Esophagus mucosa (tissue), 1 donor: ENCODE results near the gene SPARCL1. TPM values are rescaled to one million over a fixed set of nuclear protein-coding genes. Genes with fewer than 3 reads are reported as not detected.
"Not testable (repeated sequence)": the region's sequence is repeated elsewhere in the genome, so short reads cannot be mapped to it uniquely, and the experiment has no call there.

ENCODE experiments used
- ATAC-seq: fragments of 200-7000 bp; cut with Tn5 transposase; one replicate; pipeline ENCODE4 v1.9.1; 2020
- total RNA-seq: library from RNA; stranded (reverse); gene quantifications from one replicate; pipeline ENCODE4 v1.2.4, GENCODE V29; 2023
- donor health status: DM: yes; HTN: yes; CAD: no.

The SPARCL1 gene, protein sequence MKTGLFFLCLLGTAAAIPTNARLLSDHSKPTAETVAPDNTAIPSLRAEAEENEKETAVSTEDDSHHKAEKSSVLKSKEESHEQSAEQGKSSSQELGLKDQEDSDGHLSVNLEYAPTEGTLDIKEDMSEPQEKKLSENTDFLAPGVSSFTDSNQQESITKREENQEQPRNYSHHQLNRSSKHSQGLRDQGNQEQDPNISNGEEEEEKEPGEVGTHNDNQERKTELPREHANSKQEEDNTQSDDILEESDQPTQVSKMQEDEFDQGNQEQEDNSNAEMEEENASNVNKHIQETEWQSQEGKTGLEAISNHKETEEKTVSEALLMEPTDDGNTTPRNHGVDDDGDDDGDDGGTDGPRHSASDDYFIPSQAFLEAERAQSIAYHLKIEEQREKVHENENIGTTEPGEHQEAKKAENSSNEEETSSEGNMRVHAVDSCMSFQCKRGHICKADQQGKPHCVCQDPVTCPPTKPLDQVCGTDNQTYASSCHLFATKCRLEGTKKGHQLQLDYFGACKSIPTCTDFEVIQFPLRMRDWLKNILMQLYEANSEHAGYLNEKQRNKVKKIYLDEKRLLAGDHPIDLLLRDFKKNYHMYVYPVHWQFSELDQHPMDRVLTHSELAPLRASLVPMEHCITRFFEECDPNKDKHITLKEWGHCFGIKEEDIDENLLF
- 31.0 TPM for total RNA-seq

DNA sequence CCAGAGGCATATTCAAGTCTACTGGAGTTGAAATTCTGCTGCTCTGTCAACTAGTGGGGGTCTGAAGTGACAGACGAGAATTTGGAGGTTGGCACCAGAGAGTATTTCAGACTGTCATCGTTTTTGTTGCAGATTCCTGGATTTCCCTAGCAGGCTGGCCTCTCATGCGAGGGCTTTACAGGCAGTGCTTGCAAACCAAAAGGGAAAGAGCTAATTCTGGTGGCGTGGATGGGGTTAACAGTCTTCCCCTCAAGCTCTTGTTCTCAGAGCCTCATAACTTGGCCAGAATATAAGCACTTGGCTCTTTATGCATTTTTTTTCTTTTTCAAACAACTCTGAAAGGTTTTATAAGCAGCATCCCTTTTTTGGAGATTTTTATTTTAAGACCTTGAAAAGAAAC, at the start of gene SPARCL1:
Gene SPARCL1 (minus strand): TSS at position 190 of the 400 bp plus-strand sequence. CDS start 29,802 bp downstream, outside the sequence.
- ATAC-seq: no peak

DNA sequence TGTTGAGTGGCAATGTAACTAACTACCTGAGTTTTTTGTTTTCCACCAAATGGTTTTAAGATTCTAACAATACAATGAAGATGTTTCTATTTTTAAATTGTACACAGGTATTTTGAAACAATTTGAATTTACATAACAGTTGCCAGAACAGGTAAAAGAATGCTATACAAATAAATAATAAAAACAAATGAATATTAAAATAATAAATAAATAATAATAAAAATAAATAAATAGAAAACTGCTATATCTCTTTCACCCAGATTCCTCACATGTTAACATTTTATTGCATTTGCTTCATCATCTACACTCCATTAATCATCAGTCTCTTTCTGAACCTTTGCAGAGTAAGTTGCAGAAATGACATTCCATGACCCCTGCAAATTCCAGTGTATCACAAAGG, 46.8 kb upstream of the SPARCL1 start:
- ATAC-seq: no peak

DNA sequence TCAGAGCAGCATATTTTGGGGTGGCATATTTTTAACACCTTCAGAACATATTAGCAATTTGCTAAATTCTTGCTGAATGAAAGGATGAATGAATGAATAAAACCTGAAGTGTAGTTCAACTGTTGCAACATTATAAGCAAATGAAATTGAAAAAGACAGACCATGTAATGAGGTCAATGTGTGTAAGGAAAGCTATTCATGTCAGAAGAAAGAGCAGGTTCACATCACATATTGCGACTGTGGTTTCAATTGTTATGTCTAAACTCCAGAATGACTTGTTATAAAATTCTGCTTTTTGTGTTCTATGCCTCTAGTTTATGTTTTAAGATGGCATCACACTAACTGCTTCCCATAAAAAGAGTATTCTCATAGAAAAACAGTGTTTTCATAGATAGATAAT, 46.2 kb upstream of the SPARCL1 start:
- no peak for ATAC-seq

DNA sequence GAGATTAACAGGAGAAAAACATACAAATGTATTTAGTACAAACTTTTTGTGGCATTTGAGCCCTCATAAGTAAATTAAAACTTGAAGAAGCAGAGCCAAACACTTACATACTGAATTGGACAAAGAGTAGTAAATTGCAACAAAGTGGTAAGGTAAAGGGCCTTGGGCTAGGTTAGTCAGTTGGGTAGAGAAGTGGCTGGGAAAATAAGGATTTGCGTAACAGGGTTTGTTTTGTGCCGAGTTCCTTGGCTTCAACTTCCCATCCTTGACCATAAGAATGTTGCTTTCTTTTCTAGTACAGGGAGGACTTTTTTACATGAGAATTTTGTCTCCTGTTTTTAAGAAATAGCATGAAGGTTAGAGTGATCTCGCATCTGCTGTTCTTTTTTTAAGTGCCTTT, 45.8 kb upstream of the SPARCL1 start:
- ATAC-seq: peak; percentile 48

DNA sequence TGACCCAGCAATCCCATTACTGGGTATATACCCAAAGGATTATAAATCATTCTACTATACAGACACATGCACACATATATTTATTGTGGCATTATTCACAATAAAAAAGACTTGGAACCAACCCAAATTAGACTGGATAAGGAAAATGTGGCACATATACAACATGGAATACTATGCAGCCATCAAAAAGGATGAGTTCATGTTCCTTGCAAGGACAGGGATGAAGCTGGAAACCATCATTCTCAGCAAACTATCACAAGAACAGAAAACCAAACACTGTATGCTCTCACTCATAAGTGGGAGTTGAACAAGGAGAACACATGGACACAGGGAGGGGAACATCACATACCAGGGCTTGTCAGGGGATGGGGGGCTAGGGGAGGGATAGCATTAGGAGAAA, 45.2 kb upstream of the SPARCL1 start:
- not testable (repeated sequence) for ATAC-seq

DNA sequence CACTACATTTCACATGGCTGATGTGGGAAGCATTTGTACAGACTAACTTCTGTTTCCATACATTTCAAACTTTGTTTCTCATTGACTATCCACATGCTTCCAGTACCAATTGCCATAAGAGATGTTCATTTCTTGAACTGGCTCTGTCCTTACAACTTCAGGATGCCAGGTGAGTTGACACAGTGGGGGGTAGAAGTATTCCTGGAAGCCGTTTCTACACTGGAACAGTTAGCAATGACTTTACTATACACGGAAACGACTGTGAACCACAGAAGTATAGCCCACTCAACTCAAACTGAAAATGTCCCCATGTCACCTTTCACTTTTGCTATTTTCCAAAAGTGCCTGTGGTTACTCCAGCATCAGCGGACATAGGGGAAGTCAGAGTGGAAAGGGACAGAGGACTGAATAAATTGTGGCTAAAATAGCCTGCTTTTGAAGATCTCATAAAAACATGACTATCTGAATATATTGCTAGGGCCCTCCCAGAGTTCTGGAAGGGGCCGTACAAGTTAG, 41.2 kb upstream of the SPARCL1 start:
- no peak for ATAC-seq

DNA sequence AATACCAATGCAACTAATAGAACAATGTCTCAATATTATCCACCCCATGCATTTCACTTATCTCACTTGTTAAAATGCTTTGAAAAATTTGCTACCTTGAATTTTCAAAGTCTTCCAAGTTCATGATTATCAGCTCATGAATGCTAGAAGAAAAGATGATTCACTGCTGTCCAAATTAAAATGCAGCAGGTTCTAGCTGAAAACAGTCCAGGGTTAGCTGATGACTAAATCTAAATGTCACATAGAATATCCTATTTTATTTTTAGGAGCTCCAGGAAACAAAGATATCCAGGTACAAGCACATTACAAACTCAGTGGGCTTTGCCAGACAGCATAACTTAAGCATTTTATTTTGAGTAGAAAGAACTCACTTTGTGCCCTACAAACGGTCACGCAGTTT, 38.0 kb upstream of the SPARCL1 start:
- no peak for ATAC-seq

DNA sequence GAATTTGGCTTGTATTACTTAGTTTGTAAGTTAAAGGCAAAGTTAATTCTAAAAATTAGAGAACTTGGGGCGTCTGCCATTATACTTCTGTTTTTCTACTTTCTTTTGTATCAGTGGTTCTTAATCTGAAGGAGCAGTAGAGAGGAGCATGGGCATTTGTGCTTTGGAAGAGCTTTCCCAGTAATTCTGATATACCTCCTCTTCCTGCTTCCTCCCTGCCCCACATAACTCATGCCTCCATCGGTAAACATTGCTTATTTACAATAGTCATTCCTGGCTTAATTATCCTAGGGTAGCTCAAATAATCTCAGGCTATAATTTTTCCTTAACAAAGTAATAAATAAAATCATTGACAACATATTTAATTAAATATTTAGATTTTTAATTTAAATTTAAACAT, 37.1 kb upstream of the SPARCL1 start:
- ATAC-seq: no peak

DNA sequence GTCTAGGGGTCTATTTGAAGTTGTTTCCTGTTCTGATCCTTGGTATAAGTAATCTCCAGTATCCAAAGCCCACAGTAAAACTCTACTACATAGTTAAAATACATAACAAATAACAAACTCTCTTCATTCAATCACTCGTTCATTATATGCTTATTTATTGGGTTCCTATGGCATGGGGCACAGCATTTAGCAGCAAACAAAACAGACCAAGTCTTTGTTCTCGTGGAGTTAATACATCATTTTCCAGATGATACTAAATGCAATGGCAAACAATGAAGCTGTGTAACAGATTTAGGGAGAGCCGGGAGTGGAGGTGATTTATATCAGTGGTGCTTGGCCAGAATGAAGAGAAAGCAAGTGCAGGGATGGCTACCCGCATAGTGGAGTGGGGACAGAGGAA, 36.6 kb upstream of the SPARCL1 start:
- no peak for ATAC-seq

DNA sequence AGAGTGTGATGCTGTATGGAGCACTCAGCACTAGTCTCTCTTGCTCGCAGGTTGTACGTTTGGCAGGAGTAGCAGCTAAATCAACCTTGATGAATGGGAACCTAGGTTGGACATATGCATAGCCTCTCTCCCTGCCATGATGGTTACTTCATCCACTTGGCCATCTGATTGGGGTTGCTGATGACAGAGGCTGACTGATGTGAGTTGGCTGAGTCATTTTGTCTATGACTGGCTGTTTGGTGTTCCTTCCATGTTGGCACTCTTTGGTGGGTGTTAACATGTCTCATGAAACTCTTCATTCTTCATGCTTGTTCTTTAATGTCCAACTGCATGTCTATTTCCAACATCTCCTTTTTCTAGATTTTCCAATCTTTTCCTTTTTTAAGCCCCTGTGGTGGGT, 31.6 kb upstream of the SPARCL1 start:
- ATAC-seq: no peak

DNA sequence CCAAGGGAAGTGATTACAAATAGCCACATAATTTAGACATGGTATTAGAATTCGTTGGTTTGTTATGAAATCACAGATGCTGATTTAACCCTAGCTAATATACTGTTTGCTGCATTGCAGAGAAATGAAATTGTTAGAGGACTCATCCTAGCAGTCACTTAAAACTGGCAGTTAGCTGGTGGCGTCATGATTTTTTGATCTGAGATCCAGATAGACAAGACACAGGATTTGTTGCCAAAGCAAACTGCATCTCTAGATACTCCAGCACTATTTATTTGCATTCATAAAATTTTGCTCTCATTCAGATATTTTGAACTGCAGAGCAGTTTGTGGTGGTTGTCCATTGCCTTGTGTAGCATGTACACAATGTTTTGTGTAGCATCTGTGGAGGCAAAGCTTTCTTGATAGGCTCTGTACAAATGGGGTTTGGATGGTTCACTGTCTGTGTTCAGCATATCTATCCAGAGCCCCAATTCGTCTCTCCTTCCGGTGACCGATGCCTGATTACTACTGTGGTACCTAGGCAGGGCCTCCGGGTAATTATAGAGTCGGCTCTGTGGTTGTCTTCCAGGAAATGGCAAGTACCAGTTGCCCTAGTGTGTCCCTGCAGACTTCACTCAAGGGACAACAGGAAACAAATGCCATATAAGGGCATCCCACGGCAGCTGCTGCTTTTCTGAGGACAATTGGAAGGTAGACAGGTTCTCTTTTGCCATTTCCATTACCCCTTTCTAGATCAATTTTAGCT, 30.1 kb upstream of the SPARCL1 start:
- no peak for ATAC-seq

DNA sequence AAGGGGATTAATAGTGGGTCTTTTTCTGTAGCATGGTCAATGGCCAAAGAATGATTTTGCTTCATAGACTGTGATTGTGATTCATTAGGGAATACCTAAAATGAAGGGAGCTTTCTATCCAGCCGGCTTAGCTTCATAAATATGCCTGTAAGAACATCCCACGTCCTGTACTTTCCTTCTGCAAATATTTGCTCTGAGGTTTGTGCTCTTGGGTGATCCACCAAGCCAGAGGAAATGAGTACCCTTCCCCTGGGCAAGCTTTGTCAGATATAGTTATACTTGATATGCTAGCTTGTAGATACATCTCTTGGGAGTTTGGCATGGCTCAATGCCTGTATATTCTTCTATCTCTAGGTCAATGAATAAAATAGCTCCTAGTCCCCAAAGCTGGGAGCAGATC, 28.2 kb upstream of the SPARCL1 start:
- no peak for ATAC-seq

DNA sequence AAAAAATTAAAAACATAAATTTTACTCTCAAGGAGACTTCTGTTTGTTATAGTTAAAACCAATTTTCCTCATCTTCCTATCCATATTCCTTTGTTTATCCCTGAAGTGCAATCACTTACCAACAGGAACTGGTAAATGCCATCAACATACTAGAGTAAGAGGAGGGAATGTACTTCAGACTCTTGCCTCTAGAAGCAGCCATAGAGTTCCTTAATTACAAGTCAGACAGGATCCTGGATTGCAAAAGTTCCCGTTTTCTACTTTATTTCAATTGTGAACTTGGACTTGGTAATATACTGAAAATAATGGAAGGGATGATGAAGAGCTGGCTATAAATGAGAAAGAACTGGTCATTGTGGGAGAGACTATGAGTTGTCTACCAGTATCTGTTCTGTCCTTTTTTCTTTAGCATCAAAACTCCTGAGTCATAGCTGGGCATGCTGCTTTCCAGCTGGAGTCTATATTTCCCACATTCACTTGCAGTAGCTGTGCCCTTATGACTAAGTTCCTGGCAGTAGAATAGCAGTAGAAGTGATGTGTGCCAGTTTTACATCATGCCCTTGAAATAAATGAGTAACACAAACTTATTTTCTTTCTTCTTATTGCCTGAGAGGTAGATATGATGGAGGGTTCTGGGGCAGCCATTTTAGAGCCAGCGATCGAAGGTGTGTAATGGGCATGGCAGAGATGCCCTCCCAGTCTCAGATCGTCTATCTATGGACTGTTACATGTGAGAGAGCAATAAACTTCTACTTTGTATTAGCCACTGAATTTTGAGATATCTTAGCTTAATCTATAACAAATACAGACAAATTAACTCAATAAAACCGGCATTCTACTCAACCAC, 26.8 kb upstream of the SPARCL1 start:
- ATAC-seq: peak; percentile 97

DNA sequence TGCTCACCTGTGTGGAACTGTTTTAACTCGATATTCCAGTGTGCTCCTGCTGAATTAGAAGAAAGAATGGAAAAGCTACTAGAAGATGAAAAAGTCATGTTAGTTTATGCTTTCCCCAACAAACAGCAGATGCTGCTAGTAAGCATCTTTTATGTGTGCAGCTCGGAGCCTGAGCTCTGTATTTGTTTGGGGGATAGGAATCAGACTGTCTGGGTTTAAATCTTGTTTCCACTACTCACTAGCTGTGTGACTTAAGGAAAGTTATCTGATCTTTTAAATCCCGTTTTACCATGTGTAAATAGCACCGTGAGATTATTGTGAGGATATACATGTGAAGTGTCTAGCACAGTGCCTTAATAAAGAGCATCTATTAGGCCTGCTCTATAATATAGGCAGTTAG, 24.0 kb upstream of the SPARCL1 start:
- ATAC-seq: no peak

DNA sequence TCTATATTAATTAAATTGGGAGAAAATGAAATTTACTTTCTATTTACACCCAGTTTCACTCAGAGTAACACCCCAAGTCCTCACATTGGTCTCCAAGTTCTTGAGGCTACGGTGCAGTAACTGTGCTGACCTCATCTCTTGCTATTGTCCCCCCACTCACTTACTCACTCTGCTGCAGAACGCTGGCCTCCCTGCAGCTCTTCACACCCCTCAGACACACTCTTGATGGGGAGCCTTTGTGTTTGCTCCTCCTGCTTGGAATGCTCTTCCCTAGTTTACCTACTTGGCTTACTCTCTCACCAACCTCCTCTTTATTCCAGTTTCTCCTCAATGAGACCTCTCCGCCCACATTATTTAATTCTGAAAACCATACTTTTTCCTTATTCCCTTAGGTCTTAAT, 22.2 kb upstream of the SPARCL1 start:
- ATAC-seq: no peak

DNA sequence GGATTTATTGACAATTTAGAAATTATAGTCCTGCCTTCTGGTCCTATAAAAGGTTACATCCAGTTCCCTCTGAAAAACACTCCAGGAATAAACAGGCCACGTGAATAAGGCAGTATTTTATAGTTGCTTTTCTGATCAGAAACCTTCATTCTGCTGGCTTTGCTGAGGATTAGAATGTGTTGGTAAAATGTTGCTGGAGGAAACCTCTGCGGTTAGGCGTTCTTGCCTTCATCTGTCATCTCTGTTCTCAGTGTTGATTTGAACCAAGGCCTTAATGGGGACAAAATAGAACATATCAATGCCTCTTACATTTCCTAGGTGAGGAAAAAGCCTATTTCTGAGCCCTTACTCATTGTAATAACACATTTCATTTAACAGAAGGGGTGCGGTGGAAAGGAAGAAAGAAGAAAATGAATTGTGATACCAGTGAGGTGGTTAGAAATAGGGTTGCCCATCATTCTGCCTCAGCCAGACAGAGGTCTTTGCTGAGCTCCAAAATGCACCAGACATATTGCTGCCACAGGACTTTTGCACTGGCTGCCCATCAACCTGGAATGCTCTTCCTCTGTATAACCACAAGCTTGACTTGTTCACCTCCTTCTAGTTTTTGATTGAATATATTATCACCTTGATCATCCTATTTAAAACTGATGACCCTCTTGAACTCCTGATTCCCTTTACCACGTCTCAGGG, 18.0 kb upstream of the SPARCL1 start:
- ATAC-seq: no peak

DNA sequence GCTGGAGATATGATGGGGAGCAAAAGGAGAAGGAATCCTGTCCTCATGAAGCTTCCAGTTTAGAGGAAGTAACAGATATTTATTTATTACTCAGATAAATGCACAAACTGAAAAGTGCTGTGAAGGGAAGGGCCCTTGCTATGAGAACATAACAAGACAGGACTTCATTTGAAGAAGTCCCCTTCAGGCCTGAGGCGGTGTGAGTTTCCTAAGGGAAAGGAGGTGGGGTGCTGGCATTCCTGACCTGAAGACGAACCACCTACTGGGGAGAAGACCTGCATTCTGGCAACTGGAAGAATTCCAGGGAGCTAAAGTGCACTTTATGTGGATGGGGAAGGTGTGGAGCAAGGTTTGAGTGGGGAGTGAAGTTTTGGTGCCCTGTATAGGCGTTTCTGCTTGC, 15.9 kb upstream of the SPARCL1 start:
- ATAC-seq: no peak

DNA sequence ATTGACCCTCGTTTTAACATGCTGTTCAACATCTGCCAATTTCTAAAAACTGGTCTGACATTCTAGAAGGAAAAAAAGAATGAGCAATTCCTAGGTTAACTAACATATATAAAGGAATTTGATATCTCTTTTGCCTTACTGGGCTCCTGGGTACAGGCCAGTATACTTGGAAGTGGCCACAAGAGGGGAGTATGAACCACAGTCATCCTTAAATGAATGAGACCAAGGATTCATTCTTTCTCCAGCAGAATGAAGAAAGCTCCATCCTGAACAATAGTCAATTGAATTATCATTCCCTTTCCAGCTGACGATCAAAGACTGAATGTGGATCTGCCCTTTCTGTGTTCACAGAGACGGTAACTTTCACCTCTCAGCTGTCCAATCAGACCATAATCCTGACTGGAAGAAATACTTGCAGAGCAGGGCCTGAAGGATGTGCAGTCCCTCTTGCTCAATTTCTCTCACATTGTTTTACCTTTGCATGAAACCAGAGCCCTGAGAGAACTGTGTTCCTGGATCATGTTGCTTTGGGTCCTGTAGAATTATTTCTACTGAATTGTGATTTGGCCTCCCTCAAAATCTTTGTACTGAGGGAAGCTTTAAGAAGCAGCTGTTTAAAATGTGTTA, 14.8 kb upstream of the SPARCL1 start:
- peak; percentile 66 for ATAC-seq

DNA sequence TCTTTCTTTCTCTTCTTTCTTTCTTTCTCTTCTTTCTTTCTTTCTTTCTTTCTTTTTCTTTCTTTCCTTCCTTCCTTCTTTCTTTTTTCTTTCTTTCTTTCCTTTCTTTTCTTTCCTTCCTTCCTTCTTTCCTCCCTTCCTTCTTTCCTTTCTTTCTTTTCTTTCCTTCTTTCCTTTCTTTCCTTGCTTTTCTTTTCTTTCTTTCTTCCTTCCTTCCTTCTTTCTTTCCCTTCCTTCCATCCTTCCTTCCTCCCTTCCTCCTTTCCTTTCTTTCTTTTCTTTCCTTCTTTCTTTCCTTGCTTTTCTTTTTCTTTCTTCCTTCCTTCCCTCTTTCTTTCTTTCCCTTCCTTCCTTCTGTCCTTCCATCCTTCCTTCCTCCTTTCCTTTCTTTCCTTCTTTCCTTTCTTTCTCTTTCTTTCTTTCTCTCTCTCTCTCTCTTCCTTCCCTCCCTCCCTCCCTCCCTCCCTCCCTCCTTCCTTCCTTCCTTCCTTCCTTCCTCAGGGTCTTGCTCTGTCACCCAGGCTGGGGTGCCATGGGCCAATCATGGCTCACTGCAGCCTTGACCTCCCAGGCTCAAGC, 13.6 kb upstream of the SPARCL1 start:
- ATAC-seq: no peak

DNA sequence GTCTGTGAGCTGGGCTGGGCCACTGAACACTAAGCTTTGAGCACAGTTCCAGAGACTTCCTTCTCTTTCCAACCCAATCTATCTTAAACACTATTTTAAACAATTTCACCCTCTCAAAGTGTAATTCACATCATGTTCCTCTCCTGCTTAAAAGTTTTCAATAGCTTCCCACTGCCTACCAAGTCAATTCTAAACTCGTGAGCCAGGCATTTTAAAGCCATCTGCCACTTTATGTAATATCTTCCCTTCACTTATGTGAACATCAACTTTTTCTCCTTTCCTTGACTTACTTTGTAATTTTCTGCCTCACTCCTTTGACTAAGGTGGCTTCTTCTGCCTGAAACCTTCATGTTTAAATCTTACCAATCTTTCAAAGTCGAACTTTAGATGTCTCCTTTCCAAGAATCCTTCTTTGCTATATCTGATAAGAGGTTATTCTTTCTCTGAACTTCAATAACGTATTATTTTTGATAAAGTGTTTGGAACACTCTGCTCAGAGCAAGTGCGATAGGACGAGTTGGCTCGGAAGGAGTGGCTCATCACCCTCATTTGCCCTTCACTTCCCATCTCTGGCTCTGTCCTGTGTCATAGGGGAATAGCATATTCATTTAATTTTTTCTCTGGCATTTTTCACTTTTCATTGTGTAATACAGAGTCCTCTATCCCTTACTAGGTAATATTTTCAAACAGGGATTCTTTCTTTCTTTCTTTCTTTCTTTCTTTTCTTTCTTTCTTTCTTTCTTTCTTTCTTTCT, 13.0 kb upstream of the SPARCL1 start:
- ATAC-seq: no peak
